GM23338 (cell line): ENCODE results near the gene SARS2. TPM values are rescaled to one million over a fixed set of nuclear protein-coding genes. Genes with fewer than 3 reads are reported as not detected.

Experiments
- ATAC-seq: fragments of 200-7000 bp; cut with Tn5 transposase; 3 replicates; pipeline ENCODE4 v1.9.1; 2020
- DNase-seq: peaks from one replicate; pipeline ENCODE4 v3.0.0-alpha.2; 2015; ENCODE audit warnings: low spot score
- H2AFZ ChIP-seq: fragments of 200-600 bp; sonication (generic); 2 replicates; pipeline ENCODE4 v1.8.0; 2016; ENCODE audit warnings: antibody characterized with exemption, mild to moderate bottlenecking, moderate library complexity
- H3F3A ChIP-seq: fragments of 200-600 bp; sonication (generic); replicated peaks from 2 replicates; pipeline ENCODE4 v1.8.0; 2017; ENCODE audit warnings: antibody characterized with exemption, mixed run types, low read depth
- H3K27ac ChIP-seq: fragments of 200-600 bp; sonication (generic); 2 replicates; pipeline ENCODE4 v1.6.1; 2016; ENCODE audit warnings: low read depth
- H3K27me3 ChIP-seq: fragments of 200-600 bp; sonication (generic); 2 replicates; pipeline ENCODE4 v1.8.0; 2016; ENCODE audit warnings: mild to moderate bottlenecking, mixed run types, moderate library complexity; ENCODE audit not compliant: insufficient read depth
- H3K36me3 ChIP-seq: fragments of 200-600 bp; sonication (generic); 2 replicates; pipeline ENCODE4 v1.8.0; 2016; ENCODE audit warnings: mild to moderate bottlenecking; ENCODE audit not compliant: insufficient read depth
- H3K4me1 ChIP-seq: fragments of 200-600 bp; sonication (generic); 2 replicates; pipeline ENCODE4 v1.8.0; 2016; ENCODE audit warnings: mild to moderate bottlenecking, moderate library complexity; ENCODE audit not compliant: insufficient read depth
- H3K4me2 ChIP-seq: fragments of 200-600 bp; sonication (generic); 2 replicates; pipeline ENCODE4 v1.7.1; 2017; ENCODE audit warnings: mixed run types
- H3K4me3 ChIP-seq: fragments of 200-600 bp; sonication (generic); 2 replicates; pipeline ENCODE4 v1.6.1; 2016; ENCODE audit warnings: mixed run types
- H3K79me2 ChIP-seq: fragments of 200-600 bp; sonication (generic); replicated peaks from 2 replicates; pipeline ENCODE4 v1.8.0; 2017; ENCODE audit warnings: mild to moderate bottlenecking; ENCODE audit not compliant: insufficient read depth
- H3K9me2 ChIP-seq: fragments of 200-600 bp; sonication (generic); 2 replicates; pipeline ENCODE4 v1.8.0; 2017; ENCODE audit not compliant: insufficient read depth
- H4K20me1 ChIP-seq: fragments of 200-600 bp; sonication (generic); replicated peaks from 2 replicates; pipeline ENCODE4 v1.8.0; 2017; ENCODE audit warnings: mild to moderate bottlenecking; ENCODE audit not compliant: insufficient read depth
- H3K27ac Mint-ChIP-seq: 2 replicates; pipeline ENCODE4 v1.8.0; 2020; ENCODE audit warnings: inconsistent platforms, mild to moderate bottlenecking, moderate library complexity, mixed read lengths
- H3K27me3 Mint-ChIP-seq: 3 replicates; pipeline ENCODE4 v1.8.0; 2022; ENCODE audit warnings: low read depth, mild to moderate bottlenecking, moderate library complexity, mixed read lengths, inconsistent platforms; ENCODE audit not compliant: insufficient read depth, poor library complexity
- H3K36me3 Mint-ChIP-seq: 3 replicates; pipeline ENCODE4 v1.8.0; 2021; ENCODE audit warnings: low read depth, mild to moderate bottlenecking, inconsistent platforms, moderate library complexity, mixed read lengths
- H3K4me1 Mint-ChIP-seq: 3 replicates; pipeline ENCODE4 v1.8.0; 2020; ENCODE audit warnings: mild to moderate bottlenecking, inconsistent platforms, mixed read lengths
- H3K4me3 Mint-ChIP-seq: 3 replicates; pipeline ENCODE4 v1.8.0; 2021; ENCODE audit warnings: moderate library complexity, mild to moderate bottlenecking, inconsistent platforms, mixed read lengths
- H3K9me3 Mint-ChIP-seq: 3 replicates; pipeline ENCODE4 v1.8.0; 2020; ENCODE audit warnings: moderate library complexity, mild to moderate bottlenecking, inconsistent platforms, mixed read lengths
- CREB1 ChIP-seq: fragments of 250-450 bp; sonication (Bioruptor Pico); IDR thresholded peaks from 2 replicates; pipeline ENCODE4 v1.5.0; 2020; ENCODE audit warnings: low read depth, mild to moderate bottlenecking, moderate library complexity
- NANOG ChIP-seq: IDR thresholded peaks from 2 replicates; pipeline ENCODE4 v1.6.1; 2016; ENCODE audit warnings: antibody characterized with exemption, borderline replicate concordance
- REST ChIP-seq: IDR thresholded peaks from one replicate; pipeline ENCODE4 v1.6.1; 2018; ENCODE audit warnings: antibody characterized with exemption; ENCODE audit not compliant: unreplicated experiment
- ZNF331 ChIP-seq: fragments of 250-450 bp; sonication (Bioruptor Pico); IDR thresholded peaks from 2 replicates; pipeline ENCODE4 v1.5.0; 2020; ENCODE audit warnings: low read depth, mild to moderate bottlenecking, moderate library complexity
- ZNF462 ChIP-seq: fragments of 250-450 bp; sonication (Bioruptor Pico); IDR thresholded peaks from 2 replicates; pipeline ENCODE4 v1.5.0; 2020; ENCODE audit warnings: mild to moderate bottlenecking, moderate library complexity
- polyA plus RNA-seq: library from polyadenylated mRNA; unstranded; fragments of >200 nt; fragmentation: Nextera tagmentation; extraction: Ambion mirVana; gene quantifications from 2 replicates; pipeline ENCODE4 v1.2.1, GENCODE V29; 2016
- total RNA-seq: library from RNA; depleted of rRNA; stranded (reverse); fragments of >200 nt; shearing (Covaris generic); gene quantifications from 2 replicates; pipeline ENCODE4 v1.2.3, GENCODE V29; 2014
- TF ChIP-seq, protein P1 (sequence below): IDR thresholded peaks from 2 replicates; pipeline ENCODE4 v1.6.1; 2016; ENCODE audit warnings: antibody characterized with exemption

The SARS2 gene
- total and polyA plus RNA-seq, 2 experiments from 2014 or later: 70.6 to 75.7 TPM

DNA sequence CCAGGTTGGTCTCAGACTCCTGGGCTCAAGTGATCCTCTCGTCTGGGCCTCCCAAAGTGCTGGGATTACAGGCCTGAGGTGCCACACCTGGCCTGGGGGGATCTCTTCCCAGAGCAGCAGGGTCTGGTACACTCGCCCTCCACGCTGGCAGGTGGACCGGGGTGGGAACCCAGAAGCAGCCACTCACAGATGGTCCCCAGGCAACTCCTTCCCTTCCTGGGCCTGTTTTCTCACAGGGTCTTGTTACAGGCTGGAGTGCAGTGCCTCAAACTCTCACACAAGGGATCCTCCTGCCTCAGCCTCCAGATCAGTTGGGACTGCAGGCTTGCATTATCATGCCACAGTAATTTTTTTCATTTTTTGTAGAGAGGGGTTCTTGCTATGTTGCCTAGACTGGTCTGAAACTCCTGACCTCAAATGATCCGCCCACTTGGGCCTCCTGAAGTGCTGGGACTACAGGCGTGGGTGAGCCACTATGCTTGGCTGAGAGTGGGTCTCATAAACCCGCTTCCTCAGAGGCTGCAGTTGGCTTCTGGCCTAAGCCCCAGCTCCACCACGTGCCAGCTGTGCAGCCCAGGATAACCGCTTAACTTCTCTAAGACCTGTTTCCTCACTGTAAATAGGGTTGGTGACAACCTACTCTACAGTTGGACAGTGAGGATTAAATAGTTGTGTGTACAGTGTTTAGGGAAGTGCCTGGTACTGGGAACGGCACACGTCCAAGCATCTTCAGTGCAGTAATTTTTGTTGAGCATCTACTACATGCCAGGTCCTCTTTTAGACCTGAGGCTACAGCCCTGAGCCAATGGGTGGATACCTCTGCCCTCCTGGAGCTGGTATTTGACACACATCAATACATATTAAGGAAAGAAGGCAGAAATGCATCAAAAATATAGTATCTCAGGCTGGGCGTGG, 17.7 kb downstream of the SARS2 start:
- ATAC-seq (no peak), DNase-seq (no peak)
- H3K9me3 Mint-ChIP-seq: no peaks in the 10 kb centered on the region
- 0 out of 2 replicates have a peak overlapping the region, but pooled peaks have one; percentile 41 for H3K4me3 ChIP-seq
- H3F3A ChIP-seq: no peaks in the 10 kb centered on the region
- peaks cover 6% of the 10 kb centered on the region for H3K4me1 Mint-ChIP-seq
- peaks cover 5% of the 10 kb centered on the region for H3K4me1 ChIP-seq
- H3K4me2 ChIP-seq: no peak overlapping the region
- no peak overlapping the region for H2AFZ ChIP-seq
- 0 out of 2 replicates have a peak, but pooled peaks cover 4% of the 10 kb centered on the region for H3K27me3 ChIP-seq
- no peaks in the 10 kb centered on the region for H3K9me2 ChIP-seq
- no peaks in the 10 kb centered on the region for H3K36me3 ChIP-seq
- no peak overlapping the region for H3K27ac ChIP-seq
- H3K27me3 Mint-ChIP-seq: peaks cover 15% of the 10 kb centered on the region
- no peaks in the 10 kb centered on the region for H3K79me2 ChIP-seq
- H3K27ac Mint-ChIP-seq: no peak overlapping the region
- TF ChIP-seq, protein P1, sequence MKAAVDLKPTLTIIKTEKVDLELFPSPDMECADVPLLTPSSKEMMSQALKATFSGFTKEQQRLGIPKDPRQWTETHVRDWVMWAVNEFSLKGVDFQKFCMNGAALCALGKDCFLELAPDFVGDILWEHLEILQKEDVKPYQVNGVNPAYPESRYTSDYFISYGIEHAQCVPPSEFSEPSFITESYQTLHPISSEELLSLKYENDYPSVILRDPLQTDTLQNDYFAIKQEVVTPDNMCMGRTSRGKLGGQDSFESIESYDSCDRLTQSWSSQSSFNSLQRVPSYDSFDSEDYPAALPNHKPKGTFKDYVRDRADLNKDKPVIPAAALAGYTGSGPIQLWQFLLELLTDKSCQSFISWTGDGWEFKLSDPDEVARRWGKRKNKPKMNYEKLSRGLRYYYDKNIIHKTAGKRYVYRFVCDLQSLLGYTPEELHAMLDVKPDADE: no peak
- no peak for TF ChIP-seq ZNF331 (CRISPR knock-in tag)
- no peak for TF ChIP-seq REST
- no peak for TF ChIP-seq NANOG
- no peak for TF ChIP-seq CREB1 (CRISPR knock-in tag)
- no peak for TF ChIP-seq ZNF462 (CRISPR knock-in tag)
- no peaks in the 10 kb centered on the region for H4K20me1 ChIP-seq
- H3K36me3 Mint-ChIP-seq: peaks cover 6% of the 10 kb centered on the region
- no peak overlapping the region for H3K4me3 Mint-ChIP-seq
